ENCODE results near the gene ZG16B. TPM values are rescaled to one million over a fixed set of nuclear protein-coding genes. Genes with fewer than 3 reads are reported as not detected.

ZG16B gene, protein sequence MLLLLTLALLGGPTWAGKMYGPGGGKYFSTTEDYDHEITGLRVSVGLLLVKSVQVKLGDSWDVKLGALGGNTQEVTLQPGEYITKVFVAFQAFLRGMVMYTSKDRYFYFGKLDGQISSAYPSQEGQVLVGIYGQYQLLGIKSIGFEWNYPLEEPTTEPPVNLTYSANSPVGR
- total RNA-seq, result 0.33 TPM in 1 of 2 replicates, not detected in the other

GRCh38 chr16:2829501-2830354, at the start of gene ZG16B:
ZG16B (plus strand) TSS chr16:2830303; CDS start chr16:2830442, 139 bp downstream.

DNA sequence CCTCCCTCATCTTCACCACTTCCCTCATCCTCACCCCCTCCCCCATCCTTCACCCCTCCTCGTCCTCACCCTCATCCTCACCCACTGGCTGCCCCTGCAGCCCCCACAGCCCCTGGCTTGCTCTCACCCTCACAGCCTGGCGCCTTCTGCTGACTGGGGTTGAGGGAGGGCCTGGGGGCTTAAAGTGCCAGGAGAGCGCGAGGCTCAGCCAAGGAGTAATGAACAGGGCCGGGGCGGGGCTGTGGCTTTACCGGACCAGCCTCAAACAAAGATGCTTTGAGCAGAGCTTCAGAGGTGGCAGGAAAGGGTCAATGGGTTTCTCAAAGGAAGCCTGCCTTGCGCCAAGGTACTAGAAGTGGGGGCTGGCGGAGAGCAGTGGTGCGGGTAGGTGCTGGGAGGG, 42.7 kb upstream of the ZG16B start, which contains the start of gene PRSS33:
Gene PRSS33 (minus strand): TSS at position 155 of the 400 bp plus-strand sequence. CDS start 1,013 bp downstream, outside the sequence.

DNA sequence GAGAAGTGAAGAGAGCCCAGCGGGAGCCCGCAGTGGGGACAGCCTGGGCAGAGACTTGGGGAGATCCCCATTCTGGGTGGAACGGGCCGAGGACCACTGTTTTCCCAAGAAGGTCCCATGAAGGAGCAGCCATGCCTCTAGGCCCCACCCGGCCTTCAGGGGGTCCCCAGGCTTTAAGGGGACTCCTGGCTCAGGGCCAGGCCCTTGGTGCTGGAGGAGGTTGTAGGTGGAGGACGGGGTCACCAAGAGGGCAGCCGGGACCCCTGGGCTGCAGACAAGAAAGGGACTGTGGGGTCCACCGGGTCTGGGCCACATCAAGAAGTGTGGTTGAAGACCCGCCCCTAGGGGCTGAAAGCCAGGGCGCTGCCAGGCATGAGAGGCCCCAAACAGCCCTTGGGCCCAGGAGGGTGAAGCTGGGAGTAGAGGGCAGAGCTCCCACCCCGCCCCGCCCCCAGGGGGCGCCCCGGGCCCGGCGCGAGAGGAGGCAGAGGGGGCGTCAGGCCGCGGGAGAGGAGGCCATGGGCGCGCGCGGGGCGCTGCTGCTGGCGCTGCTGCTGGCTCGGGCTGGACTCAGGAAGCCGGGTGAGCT, 13.3 kb upstream of the ZG16B start, which contains the start of gene PRSS21:
Gene PRSS21 (plus strand): TSS at position 487 of the 589 bp plus-strand sequence. CDS start 32 bp downstream, at position 519.

GRCh38 chr16:2857451-2858244, 27.5 kb downstream of the ZG16B start, which contains the start of gene PRSS22:
PRSS22 (minus strand) TSS chr16:2858170; CDS start chr16:2858104, 66 bp downstream.

Small RNA genes within 50 kb of the gene (small RNA-seq; reads per million reads assigned to genes)
- gene SNORA3C, result 2.3 reads per million, percentile 82 among the genes with 10 or more reads in this experiment

Other genes starting within 250 kb of the ZG16B start
- 25.8 and 28.4 TPM in 2 replicates for gene KCTD5, start 147.8 kb upstream of the ZG16B start, total RNA-seq
- under 0.01 and 1.1 TPM in 2 replicates for gene PRSS27, start 110.1 kb upstream of the ZG16B start, total RNA-seq
- gene SRRM2, start 77.7 kb upstream of the ZG16B start, total RNA-seq, result 90.4 and 114 TPM in 2 replicates
- gene ELOB, start 53.0 kb upstream of the ZG16B start, total RNA-seq, result 231 and 236 TPM in 2 replicates
- not detected in 2 replicates for gene PRSS33, start 42.7 kb upstream of the ZG16B start, total RNA-seq
- not detected in 2 replicates for gene PRSS41, start 31.8 kb upstream of the ZG16B start, total RNA-seq
- gene PRSS21, start 13.1 kb upstream of the ZG16B start, total RNA-seq, result 0.33 and 1.2 TPM in 2 replicates
- gene PRSS22, start 27.9 kb downstream of the ZG16B start, total RNA-seq, result not detected in 2 replicates
- 44.9 and 49.0 TPM in 2 replicates for gene FLYWCH2, start 52.9 kb downstream of the ZG16B start, total RNA-seq
- gene FLYWCH1, start 81.6 kb downstream of the ZG16B start, total RNA-seq, result 26.0 and 37.6 TPM in 2 replicates
- gene KREMEN2, start 134.0 kb downstream of the ZG16B start, total RNA-seq, result not detected in 2 replicates
- gene PAQR4, start 139.0 kb downstream of the ZG16B start, total RNA-seq, result 11.8 and 13.9 TPM in 2 replicates
- 9.6 and 11.4 TPM in 2 replicates for gene PKMYT1, start 150.1 kb downstream of the ZG16B start, total RNA-seq
- gene CLDN9, start 182.6 kb downstream of the ZG16B start, total RNA-seq, result not detected in 2 replicates
- under 0.01 TPM in 1 of 2 replicates, not detected in the other for gene CLDN6, start 187.9 kb downstream of the ZG16B start, total RNA-seq
- gene TNFRSF12A, start 190.1 kb downstream of the ZG16B start, total RNA-seq, result 116 and 149 TPM in 2 replicates
- 6.8 and 19.9 TPM in 2 replicates for gene HCFC1R1, start 193.6 kb downstream of the ZG16B start, total RNA-seq
- 24.8 and 35.3 TPM in 2 replicates for gene THOC6, start 193.7 kb downstream of the ZG16B start, total RNA-seq
- gene BICDL2, start 206.6 kb downstream of the ZG16B start, total RNA-seq, result not detected in 2 replicates
- gene MMP25, start 216.3 kb downstream of the ZG16B start, total RNA-seq, result under 0.01 and 0.10 TPM in 2 replicates
- gene IL32, start 235.3 kb downstream of the ZG16B start, total RNA-seq, result 101 and 214 TPM in 2 replicates

Measured in vein endothelial cell (primary cell).